Activated T-helper 2 cell treated with anti-CD3 and anti-CD28 coated beads, Interferon-gamma antibody, Interleukin-2, Interleukin-4, amounts not matched to agents 10 μg/mL and 5 μg/mL and 100 μg/mL, durations not matched to agents 14 hours and 24 hours and 36 hours (primary cell): Measurements from ENCODE around the gene ELK3. TPM values are rescaled to one million over a fixed set of nuclear protein-coding genes. Genes with fewer than 3 reads are reported as not detected.
A peak's percentile ranks its signal among the peaks of the same experiment; 100 is the strongest.

ENCODE experiments used
- DNase-seq: peaks from one replicate; pipeline ENCODE4 v3.0.0; 2021; ENCODE audit warnings: low spot score
- H3K27ac Mint-ChIP-seq: one replicate; pipeline ENCODE4 v1.8.0; 2021; ENCODE audit warnings: mixed read lengths
- H3K27me3 Mint-ChIP-seq: one replicate; pipeline ENCODE4 v1.8.0; 2021; ENCODE audit warnings: low read depth, mixed read lengths
- H3K36me3 Mint-ChIP-seq: one replicate; pipeline ENCODE4 v1.8.0; 2021; ENCODE audit warnings: low read depth, mixed read lengths
- H3K4me1 Mint-ChIP-seq: one replicate; pipeline ENCODE4 v1.8.0; 2021; ENCODE audit warnings: low read depth, mixed read lengths
- H3K4me3 Mint-ChIP-seq: one replicate; pipeline ENCODE4 v1.8.0; 2021; ENCODE audit warnings: low read depth, mild to moderate bottlenecking, moderate library complexity, mixed read lengths
- H3K9me3 Mint-ChIP-seq: one replicate; pipeline ENCODE4 v1.8.0; 2021; ENCODE audit warnings: mixed read lengths
- intact Hi-C: fragments of 100-400 bp; cut with micrococcal nuclease; formaldehyde crosslinking; loops from one replicate; pipeline ENCODE4 v1.15.1; 2023
- total RNA-seq: library from RNA; stranded (reverse); gene quantifications from 2 replicates; pipeline ENCODE4 v1.2.3, GENCODE V29; 2022

ELK3 gene
- total RNA-seq, 1 donor from 2014 or later: 39.7 TPM

DNA sequence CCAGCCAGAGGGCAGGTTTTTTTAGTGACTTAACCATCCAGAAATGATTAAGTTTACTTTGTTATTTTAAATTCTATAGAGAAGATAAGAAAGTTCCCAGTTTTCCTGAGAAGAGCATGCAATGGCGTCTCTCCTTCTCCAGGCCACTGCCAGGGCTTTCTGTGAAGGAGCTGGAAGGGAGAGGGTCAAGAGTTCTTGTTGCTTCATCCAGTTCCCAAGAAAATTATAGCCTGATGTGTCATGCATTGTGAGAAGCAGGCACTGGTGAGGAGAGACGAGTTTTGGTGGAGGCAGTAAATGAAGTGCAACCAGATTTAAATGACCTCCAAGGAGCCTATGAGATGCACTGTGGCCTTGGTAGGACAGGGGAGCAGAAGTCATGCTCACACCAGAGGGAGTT lies 14.2 kb downstream of the ELK3 start:
- DNase-seq: no peak
- peak overlapping the region; percentile 45 for H3K4me3 Mint-ChIP-seq
- H3K9me3 Mint-ChIP-seq: no peaks in the 10 kb centered on the region
- H3K4me1 Mint-ChIP-seq: peaks cover 87% of the 10 kb centered on the region
- no peaks in the 10 kb centered on the region for H3K27me3 Mint-ChIP-seq
- intact Hi-C loops: no loop called here
- no peak overlapping the region for H3K27ac Mint-ChIP-seq
- H3K36me3 Mint-ChIP-seq: peaks cover 43% of the 10 kb centered on the region

GRCh38 chr12:96208801-96209549 lies 14.8 kb downstream of the ELK3 start:
- intact Hi-C loops: no loop called here
- no peak for DNase-seq
- H3K9me3 Mint-ChIP-seq: no peaks in the 10 kb centered on the region
- peak overlapping the region; percentile 45 for H3K4me3 Mint-ChIP-seq
- H3K27me3 Mint-ChIP-seq: no peaks in the 10 kb centered on the region
- H3K4me1 Mint-ChIP-seq: peaks cover 90% of the 10 kb centered on the region
- peaks cover 40% of the 10 kb centered on the region for H3K36me3 Mint-ChIP-seq
- peak overlapping the region; percentile 14 for H3K27ac Mint-ChIP-seq

GRCh38 chr12:96210376-96211055 lies 16.3 kb downstream of the ELK3 start:
- Mint-ChIP-seq H3K4me1 (peaks cover 84% of the 10 kb centered on the region), H3K4me3 (peak overlapping the region; percentile 75), H3K27ac (peak overlapping the region; percentile 86), H3K36me3 (peaks cover 36% of the 10 kb centered on the region), H3K9me3 (no peaks in the 10 kb centered on the region), H3K27me3 (no peaks in the 10 kb centered on the region)
- intact Hi-C loops: loop anchor here (5.0 kb wide), 1 partner anchor 68 kb away; no protein-coding TSS in a partner anchor
- peak; percentile 36 for DNase-seq

- Mint-ChIP-seq H3K27ac (peak overlapping the region; percentile 48), H3K4me3 (peak overlapping the region; percentile 10), H3K9me3 (no peaks in the 10 kb centered on the region), H3K36me3 (peaks cover 26% of the 10 kb centered on the region), H3K27me3 (no peaks in the 10 kb centered on the region), H3K4me1 (peaks cover 72% of the 10 kb centered on the region)
- intact Hi-C loops: loop anchor here (1.0 to 5.0 kb wide), 2 partner anchors 17 to 70 kb away; no protein-coding TSS in a partner anchor
- DNase-seq: no peak
Observed at GRCh38 chr12:96211988-96212387, 17.8 kb downstream of the ELK3 start.

- Mint-ChIP-seq H3K4me1 (peaks cover 66% of the 10 kb centered on the region), H3K36me3 (peaks cover 23% of the 10 kb centered on the region), H3K4me3 (no peak overlapping the region), H3K9me3 (no peaks in the 10 kb centered on the region), H3K27me3 (no peaks in the 10 kb centered on the region), H3K27ac (peak overlapping the region; percentile 50)
- no peak for DNase-seq
- intact Hi-C loops: loop anchor here (1.0 to 5.0 kb wide), 2 partner anchors 17 to 70 kb away; no protein-coding TSS in a partner anchor
Observed at GRCh38 chr12:96212456-96213375, 18.5 kb downstream of the ELK3 start.

DNA sequence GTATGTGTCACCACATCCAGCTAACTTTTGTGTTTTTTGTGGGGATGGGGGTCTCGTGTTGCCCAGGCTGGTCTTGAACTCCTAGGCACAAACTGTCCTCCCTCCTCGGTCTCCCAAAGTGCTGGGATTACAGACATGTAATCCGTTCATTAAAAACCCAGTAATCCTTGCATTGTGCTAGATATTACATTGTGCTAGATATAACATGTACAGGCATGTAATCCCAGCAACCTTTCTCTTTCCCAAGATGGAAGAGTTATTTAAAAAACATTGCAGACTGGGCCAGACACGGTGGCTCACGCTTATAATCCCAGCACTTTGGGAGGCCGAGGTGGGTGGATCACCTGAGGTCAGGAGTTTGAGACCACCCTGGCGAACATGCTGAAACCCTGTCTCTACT lies 19.7 kb downstream of the ELK3 start:
- intact Hi-C loops: loop anchor here (2.0 to 5.0 kb wide), 3 partner anchors 23 to 72 kb away; no protein-coding TSS in a partner anchor
- Mint-ChIP-seq H3K36me3 (peaks cover 23% of the 10 kb centered on the region), H3K4me3 (no peak overlapping the region), H3K27me3 (no peaks in the 10 kb centered on the region), H3K9me3 (no peaks in the 10 kb centered on the region), H3K4me1 (peaks cover 59% of the 10 kb centered on the region), H3K27ac (no peak overlapping the region)
- DNase-seq: no peak

DNA sequence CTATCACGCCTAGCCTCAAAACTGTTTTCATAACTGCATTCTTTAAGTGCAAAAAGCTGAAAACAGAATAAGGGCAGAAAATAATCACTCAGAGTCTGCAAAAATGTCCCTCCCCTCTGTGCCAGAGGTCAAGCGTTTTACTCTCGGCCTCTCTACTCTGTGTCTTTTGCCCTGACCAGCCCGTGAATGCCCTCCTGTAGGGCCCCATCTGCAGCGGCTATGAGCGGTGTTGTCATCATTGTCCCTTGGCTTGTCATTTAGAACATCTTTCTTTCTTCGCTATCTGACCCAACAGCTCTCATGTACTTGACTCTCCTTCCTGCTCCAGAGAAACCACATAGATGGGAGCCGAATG lies 21.7 kb downstream of the ELK3 start:
- H3K9me3 Mint-ChIP-seq: no peaks in the 10 kb centered on the region
- H3K36me3 Mint-ChIP-seq: peaks cover 28% of the 10 kb centered on the region
- H3K4me3 Mint-ChIP-seq: no peak overlapping the region

DNA sequence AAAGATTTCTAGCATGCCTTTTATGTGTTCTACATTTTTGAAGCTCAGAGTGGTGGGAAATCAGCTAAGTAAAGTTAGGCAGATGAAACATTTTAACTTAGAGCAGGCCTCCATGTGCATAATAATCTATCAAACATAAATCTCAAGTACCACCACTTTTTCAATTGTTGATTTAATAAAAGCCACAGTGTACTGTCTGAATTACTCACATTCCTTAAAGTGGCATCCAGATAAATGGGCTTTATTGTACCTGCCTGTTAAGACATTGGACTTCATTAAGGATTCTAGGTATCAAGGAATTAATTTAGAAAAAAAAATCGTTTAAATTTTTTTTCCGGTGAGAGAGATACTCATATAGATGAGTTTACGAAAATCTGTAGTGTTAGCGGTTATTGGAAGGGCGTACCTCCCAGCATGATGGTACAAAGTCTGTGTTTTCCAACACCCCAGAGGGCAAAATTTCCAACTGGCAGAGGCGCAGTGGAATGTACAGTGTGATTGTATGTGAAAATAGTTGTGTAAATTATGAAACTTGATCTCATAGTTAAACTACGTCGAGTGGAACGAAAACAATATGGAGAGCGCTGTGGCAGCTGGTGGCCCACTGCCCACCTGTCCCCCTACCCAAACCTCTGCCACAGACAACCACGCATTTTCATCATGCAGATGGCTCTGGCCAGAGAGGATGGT lies 25.0 kb downstream of the ELK3 start:
- H3K4me1 Mint-ChIP-seq: peaks cover 18% of the 10 kb centered on the region
- H3K27ac Mint-ChIP-seq: no peak overlapping the region
- H3K4me3 Mint-ChIP-seq: no peak overlapping the region
- no peak for DNase-seq
- intact Hi-C loops: no loop called here
- peaks cover 50% of the 10 kb centered on the region for H3K36me3 Mint-ChIP-seq
- no peaks in the 10 kb centered on the region for H3K27me3 Mint-ChIP-seq
- H3K9me3 Mint-ChIP-seq: no peaks in the 10 kb centered on the region

More for the DNA sequence above, 21.7 kb downstream of the ELK3 start:
- Mint-ChIP-seq H3K27me3 (no peaks in the 10 kb centered on the region), H3K4me1 (peaks cover 46% of the 10 kb centered on the region), H3K27ac (no peak overlapping the region)
- intact Hi-C loops: loop anchor here (1.0 to 2.0 kb wide), 5 partner anchors 21 to 300 kb away; no protein-coding TSS in a partner anchor
- DNase-seq: no peak

GRCh38 chr12:96219700-96220206 lies 25.6 kb downstream of the ELK3 start:
- H3K4me3 Mint-ChIP-seq: no peak overlapping the region
- H3K27ac Mint-ChIP-seq: peak overlapping the region; percentile 14
- H3K27me3 Mint-ChIP-seq: no peaks in the 10 kb centered on the region
- intact Hi-C loops: no loop called here
- H3K36me3 Mint-ChIP-seq: peaks cover 56% of the 10 kb centered on the region
- DNase-seq: no peak
- H3K4me1 Mint-ChIP-seq: peaks cover 18% of the 10 kb centered on the region
- H3K9me3 Mint-ChIP-seq: no peaks in the 10 kb centered on the region

DNA sequence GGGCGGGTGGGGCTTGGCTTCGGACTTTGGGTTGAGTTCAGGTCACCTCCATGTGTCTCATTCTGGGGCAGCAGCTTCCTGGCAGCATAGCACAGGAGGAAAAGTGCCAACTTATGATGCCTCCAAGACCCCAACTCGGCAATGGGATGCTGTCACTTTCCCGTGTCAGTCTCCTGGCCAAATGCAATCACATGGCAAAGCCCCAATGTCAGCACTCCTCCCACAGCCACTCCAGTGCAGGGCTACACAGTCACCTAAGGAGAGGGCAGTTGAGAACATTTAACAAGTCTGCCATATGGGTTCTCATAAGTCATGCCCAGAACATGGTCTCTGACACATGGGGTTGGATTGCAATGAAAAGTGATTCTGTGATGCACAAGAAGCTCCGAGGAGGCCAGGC lies 26.7 kb downstream of the ELK3 start:
- Mint-ChIP-seq H3K4me3 (no peak overlapping the region), H3K9me3 (no peaks in the 10 kb centered on the region), H3K36me3 (peaks cover 62% of the 10 kb centered on the region), H3K4me1 (peaks cover 11% of the 10 kb centered on the region), H3K27me3 (no peaks in the 10 kb centered on the region), H3K27ac (no peak overlapping the region)
- intact Hi-C loops: no loop called here
- DNase-seq: no peak

- Mint-ChIP-seq H3K4me1 (peaks cover 9% of the 10 kb centered on the region), H3K4me3 (no peak overlapping the region), H3K9me3 (no peaks in the 10 kb centered on the region), H3K27ac (no peak overlapping the region), H3K36me3 (peaks cover 62% of the 10 kb centered on the region), H3K27me3 (no peaks in the 10 kb centered on the region)
- intact Hi-C loops: no loop called here
- DNase-seq: no peak
Observed at GRCh38 chr12:96221391-96221790, 27.2 kb downstream of the ELK3 start.
